Measurements from ENCODE around the gene FOXO3. TPM values are rescaled to one million over a fixed set of nuclear protein-coding genes. Genes with fewer than 3 reads are reported as not detected.

The FOXO3 gene
- total and polyA plus RNA-seq, 2 of the 13 experiments (the other 11 are each of a cell fraction or from before 2014, with no cell fraction given): 16.0 to 22.5 TPM

DNA sequence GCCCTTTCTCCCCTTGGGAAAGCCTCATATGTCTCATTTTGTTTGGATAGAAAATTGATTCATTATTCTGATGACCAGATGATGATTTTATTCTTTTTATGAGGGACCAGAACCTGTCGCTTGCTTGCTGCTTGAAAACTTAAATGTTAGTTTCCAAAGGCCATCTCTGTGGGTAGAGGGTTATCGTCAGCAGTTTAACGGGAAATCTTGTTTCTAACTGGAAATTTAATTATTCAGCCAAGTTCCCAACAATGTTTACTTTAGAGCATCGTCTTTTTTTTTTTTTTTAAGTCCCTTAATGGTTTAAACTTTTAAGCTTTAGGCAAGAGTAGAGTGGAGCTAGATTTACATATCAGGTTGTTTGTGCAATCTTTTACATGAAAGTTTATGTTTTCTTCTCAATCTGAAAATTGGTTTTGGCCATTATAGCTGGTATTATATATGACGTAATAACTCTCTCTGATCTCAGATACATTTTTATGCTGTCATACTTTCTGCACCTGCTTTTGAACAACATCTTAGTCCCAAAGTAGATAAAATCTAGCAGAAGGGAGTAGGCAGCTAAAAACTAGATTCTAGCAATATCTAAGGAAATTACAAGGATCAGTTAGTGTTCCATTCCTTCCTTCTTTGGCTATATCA, 93.9 kb downstream of the FOXO3 start:
- no peaks in the 10 kb centered on the region for H3K9me3 ChIP-seq (ENCODE audit: low read length)
- no peak for DNase-seq (ENCODE audit: low spot score)
- CTCF ChIA-PET (ENCODE audit: low intra/inter-chr PET ratio, low total read pairs): no interaction called here
- FAIRE-seq: no peak
- in situ Hi-C loops (cut with HindIII; ENCODE audit: extremely low pct_ligation_motif_present, low pct_unique_long_range_greater_than_20kb) (no loop called here), intact Hi-C loops (cut with micrococcal nuclease; ENCODE audit: unreplicated experiment) (no loop called here)
- ATAC-seq: no peak
- H3K79me2 ChIP-seq (ENCODE audit: insufficient read depth, low read length): peaks cover 63% of the 10 kb centered on the region
- peaks cover 1 to 5% of the 10 kb centered on the region in 2 experiments; a peak in 1 of 5 replicates for H3K36me3 ChIP-seq (replicated peaks in 1 of 2; ENCODE audit: control insufficient read depth in 1 of 2, insufficient read depth in 2 of 2, low read length in 2 of 2)
- H3K4me1 ChIP-seq (ENCODE audit: insufficient read depth, low read length): peaks cover 50% of the 10 kb centered on the region
- peaks cover 33% of the 10 kb centered on the region for H4K20me1 ChIP-seq (ENCODE audit: insufficient read depth, low read length)
- no peak overlapping the region for H3K27ac ChIP-seq (ENCODE audit: extremely low read length, insufficient read depth, low read length)
- no peak overlapping the region for H3K4me3 ChIP-seq (replicated peaks in 1 of 3; ENCODE audit: insufficient read depth in 1 of 3, low read depth in 2 of 3, low read length in 3 of 3)
- no peak overlapping the region for H2AFZ ChIP-seq (ENCODE audit: low read length)
- H3K9ac ChIP-seq (ENCODE audit: insufficient read depth, low read depth, low read length): no peak overlapping the region
- no peak overlapping the region for H3K4me2 ChIP-seq (ENCODE audit: low read depth, low read length)
- BruUV-seq (replicated peaks): no TSS peak
- 94% methylated on average over 5 of the region's 5 CpGs for WGBS (ENCODE audit: low lambda C conversion rate)
- H3K27me3 ChIP-seq (ENCODE audit: control insufficient read depth in 1 of 2, insufficient read depth in 2 of 2, low read length in 2 of 2): no peaks in the 10 kb centered on the region
- POLR2A ChIA-PET: no interaction called here
- TF ChIP-seq, protein P1, sequence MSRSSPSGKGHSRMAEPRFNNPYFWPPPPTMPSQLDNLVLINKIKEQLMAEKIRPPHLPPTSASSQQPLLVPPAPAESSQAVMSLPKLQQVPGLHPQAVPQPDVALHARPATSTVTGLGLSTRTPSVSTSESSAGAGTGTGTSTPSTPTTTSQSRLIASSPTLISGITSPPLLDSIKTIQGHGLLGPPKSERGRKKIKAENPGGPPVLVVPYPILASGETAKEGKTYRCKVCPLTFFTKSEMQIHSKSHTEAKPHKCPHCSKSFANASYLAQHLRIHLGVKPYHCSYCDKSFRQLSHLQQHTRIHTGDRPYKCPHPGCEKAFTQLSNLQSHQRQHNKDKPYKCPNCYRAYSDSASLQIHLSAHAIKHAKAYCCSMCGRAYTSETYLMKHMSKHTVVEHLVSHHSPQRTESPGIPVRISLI (CRISPR knock-in tag; IDR thresholded peaks at IDR 0.05; ENCODE audit: borderline replicate concordance): no peak
- TF ChIP-seq RXRA (CRISPR knock-in tag; IDR thresholded peaks at IDR 0.05) (no peak), POLR2AphosphoS5 (IDR thresholded peaks at IDR 0.05; ENCODE audit: low read depth, low read length) (no peak), ZNF780A (CRISPR knock-in tag; IDR thresholded peaks at IDR 0.05) (no peak), ADNP (CRISPR knock-in tag; IDR thresholded peaks at IDR 0.05) (no peak), ZNF207 (IDR thresholded peaks at IDR 0.05; ENCODE audit: borderline replicate concordance) (no peak), SMAD3 (CRISPR knock-in tag; IDR thresholded peaks at IDR 0.05) (no peak), RBAK (CRISPR knock-in tag; IDR thresholded peaks at IDR 0.05) (no peak)
- TF ChIP-seq, protein P2, sequence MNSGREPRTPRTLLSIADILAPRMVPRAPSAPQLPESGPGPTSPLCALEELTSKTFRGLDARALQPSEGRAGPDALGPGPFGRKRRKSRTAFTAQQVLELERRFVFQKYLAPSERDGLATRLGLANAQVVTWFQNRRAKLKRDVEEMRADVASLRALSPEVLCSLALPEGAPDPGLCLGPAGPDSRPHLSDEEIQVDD (CRISPR knock-in tag; IDR thresholded peaks at IDR 0.05; ENCODE audit: borderline replicate concordance): no peak
- TF ChIP-seq, protein P3, sequence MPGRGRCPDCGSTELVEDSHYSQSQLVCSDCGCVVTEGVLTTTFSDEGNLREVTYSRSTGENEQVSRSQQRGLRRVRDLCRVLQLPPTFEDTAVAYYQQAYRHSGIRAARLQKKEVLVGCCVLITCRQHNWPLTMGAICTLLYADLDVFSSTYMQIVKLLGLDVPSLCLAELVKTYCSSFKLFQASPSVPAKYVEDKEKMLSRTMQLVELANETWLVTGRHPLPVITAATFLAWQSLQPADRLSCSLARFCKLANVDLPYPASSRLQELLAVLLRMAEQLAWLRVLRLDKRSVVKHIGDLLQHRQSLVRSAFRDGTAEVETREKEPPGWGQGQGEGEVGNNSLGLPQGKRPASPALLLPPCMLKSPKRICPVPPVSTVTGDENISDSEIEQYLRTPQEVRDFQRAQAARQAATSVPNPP (CRISPR knock-in tag; IDR thresholded peaks at IDR 0.05): no peak
- TF ChIP-seq, protein P4, sequence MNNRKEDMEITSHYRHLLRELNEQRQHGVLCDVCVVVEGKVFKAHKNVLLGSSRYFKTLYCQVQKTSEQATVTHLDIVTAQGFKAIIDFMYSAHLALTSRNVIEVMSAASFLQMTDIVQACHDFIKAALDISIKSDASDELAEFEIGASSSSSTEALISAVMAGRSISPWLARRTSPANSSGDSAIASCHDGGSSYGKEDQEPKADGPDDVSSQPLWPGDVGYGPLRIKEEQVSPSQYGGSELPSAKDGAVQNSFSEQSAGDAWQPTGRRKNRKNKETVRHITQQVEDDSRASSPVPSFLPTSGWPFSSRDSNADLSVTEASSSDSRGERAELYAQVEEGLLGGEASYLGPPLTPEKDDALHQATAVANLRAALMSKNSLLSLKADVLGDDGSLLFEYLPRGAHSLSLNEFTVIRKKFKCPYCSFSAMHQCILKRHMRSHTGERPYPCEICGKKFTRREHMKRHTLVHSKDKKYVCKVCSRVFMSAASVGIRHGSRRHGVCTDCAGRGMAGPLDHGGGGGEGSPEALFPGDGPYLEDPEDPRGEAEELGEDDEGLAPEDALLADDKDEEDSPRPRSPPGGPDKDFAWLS (CRISPR knock-in tag; IDR thresholded peaks at IDR 0.05; ENCODE audit: borderline replicate concordance): no peak
- TF ChIP-seq, protein P5, sequence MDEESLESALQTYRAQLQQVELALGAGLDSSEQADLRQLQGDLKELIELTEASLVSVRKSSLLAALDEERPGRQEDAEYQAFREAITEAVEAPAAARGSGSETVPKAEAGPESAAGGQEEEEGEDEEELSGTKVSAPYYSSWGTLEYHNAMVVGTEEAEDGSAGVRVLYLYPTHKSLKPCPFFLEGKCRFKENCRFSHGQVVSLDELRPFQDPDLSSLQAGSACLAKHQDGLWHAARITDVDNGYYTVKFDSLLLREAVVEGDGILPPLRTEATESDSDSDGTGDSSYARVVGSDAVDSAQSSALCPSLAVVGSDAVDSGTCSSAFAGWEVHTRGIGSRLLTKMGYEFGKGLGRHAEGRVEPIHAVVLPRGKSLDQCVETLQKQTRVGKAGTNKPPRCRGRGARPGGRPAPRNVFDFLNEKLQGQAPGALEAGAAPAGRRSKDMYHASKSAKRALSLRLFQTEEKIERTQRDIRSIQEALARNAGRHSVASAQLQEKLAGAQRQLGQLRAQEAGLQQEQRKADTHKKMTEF (CRISPR knock-in tag; IDR thresholded peaks at IDR 0.05): no peak
- TF ChIP-seq, protein P6, sequence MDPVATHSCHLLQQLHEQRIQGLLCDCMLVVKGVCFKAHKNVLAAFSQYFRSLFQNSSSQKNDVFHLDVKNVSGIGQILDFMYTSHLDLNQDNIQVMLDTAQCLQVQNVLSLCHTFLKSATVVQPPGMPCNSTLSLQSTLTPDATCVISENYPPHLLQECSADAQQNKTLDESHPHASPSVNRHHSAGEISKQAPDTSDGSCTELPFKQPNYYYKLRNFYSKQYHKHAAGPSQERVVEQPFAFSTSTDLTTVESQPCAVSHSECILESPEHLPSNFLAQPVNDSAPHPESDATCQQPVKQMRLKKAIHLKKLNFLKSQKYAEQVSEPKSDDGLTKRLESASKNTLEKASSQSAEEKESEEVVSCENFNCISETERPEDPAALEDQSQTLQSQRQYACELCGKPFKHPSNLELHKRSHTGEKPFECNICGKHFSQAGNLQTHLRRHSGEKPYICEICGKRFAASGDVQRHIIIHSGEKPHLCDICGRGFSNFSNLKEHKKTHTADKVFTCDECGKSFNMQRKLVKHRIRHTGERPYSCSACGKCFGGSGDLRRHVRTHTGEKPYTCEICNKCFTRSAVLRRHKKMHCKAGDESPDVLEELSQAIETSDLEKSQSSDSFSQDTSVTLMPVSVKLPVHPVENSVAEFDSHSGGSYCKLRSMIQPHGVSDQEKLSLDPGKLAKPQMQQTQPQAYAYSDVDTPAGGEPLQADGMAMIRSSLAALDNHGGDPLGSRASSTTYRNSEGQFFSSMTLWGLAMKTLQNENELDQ (CRISPR knock-in tag; IDR thresholded peaks at IDR 0.05; ENCODE audit: borderline replicate concordance): no peak
- TF ChIP-seq, protein P7, sequence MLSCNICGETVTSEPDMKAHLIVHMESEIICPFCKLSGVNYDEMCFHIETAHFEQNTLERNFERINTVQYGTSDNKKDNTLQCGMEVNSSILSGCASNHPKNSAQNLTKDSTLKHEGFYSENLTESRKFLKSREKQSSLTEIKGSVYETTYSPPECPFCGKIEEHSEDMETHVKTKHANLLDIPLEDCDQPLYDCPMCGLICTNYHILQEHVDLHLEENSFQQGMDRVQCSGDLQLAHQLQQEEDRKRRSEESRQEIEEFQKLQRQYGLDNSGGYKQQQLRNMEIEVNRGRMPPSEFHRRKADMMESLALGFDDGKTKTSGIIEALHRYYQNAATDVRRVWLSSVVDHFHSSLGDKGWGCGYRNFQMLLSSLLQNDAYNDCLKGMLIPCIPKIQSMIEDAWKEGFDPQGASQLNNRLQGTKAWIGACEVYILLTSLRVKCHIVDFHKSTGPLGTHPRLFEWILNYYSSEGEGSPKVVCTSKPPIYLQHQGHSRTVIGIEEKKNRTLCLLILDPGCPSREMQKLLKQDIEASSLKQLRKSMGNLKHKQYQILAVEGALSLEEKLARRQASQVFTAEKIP (CRISPR knock-in tag; IDR thresholded peaks at IDR 0.05; ENCODE audit: borderline replicate concordance): no peak
